CD4-positive, alpha-beta T cell treated with Interleukin-15 for 4 hours (primary cell): ENCODE results near the gene MAT2B.

ENCODE experiments used
- DNase-seq: peaks from one replicate; pipeline ENCODE4 v3.0.0-alpha.2; 2020; ENCODE audit warnings: low spot score

The MAT2B gene

GRCh38 chr5:163505368-163506094, at the start of gene MAT2B:
Gene MAT2B (plus strand): TSS chr5:163505619. CDS start chr5:163505687, 68 bp downstream.
- peak; percentile 95 for DNase-seq

DNA sequence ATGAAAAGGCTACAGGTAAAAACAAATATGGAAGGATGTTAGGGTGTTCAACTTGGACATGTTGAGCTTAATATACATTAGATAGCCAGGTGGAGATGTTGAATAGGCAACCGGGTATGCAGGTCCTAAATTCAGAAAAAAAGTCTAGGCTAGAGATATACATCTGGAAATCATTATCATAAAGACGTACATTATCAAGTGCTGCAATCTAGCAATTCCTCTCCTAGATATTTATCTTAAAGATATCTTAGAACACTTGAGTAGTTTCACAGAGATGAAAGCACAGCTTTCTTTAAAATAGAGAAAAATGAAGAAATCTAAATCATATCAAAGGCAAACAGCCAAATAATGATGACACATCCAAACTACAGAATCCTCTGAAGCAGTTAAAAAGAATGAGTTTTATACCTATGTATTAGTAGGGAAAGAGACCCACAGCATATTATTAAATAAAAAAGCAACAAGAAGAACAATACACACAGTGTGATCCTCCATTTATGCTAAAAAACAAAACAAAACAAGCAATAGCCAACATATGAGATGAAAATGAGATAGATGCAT, 49.3 kb upstream of the MAT2B start:
- no peak for DNase-seq

GRCh38 chr5:163456840-163457239, 48.6 kb upstream of the MAT2B start:
- DNase-seq: no peak

DNA sequence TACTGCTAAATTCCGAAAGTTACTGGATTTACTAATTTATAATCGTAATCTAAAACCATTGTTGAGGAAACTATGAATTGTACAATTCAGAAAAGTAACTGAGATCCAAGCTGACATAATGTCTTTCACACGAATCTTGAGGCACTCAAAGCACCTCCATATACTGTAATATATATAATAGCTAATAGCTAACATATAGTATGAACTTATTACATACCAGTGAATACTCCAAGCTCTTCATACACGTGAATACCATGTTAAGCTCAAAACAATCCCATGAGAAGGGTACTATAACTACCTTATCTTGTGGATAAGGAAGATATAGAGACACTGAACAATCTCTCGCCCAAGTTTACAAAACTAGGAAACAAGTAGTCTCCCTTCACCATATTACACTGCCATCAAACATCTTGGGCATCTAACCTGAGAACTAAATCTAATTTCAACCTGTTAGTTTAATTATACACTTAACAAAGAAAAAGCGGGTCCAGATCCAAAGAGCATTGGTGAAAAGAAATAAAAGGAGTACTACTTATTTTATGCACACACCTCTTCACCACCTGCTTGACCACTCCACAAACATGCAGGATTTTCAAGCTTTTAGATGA, 46.5 kb upstream of the MAT2B start:
- no peak for DNase-seq

- no peak for DNase-seq
These were observed 46.0 kb upstream of the MAT2B start for GRCh38 chr5:163459462-163459818.

GRCh38 chr5:163459819-163460561, 45.4 kb upstream of the MAT2B start, which contains the start of gene NUDCD2:
Gene NUDCD2 (minus strand): TSS chr5:163460102. CDS start chr5:163460050, 52 bp downstream.
- peak; percentile 96 for DNase-seq

GRCh38 chr5:163460562-163461171, 44.8 kb upstream of the MAT2B start, which contains the start of gene HMMR:
Gene HMMR (plus strand): TSS chr5:163460632. CDS start chr5:163460693, 61 bp downstream.
- no peak for DNase-seq

- DNase-seq: no peak
These were observed 42.4 kb upstream of the MAT2B start for GRCh38 chr5:163463063-163463435.

GRCh38 chr5:163467682-163468081, 37.7 kb upstream of the MAT2B start:
- no peak for DNase-seq

GRCh38 chr5:163473635-163474243, 31.7 kb upstream of the MAT2B start:
- DNase-seq: peak; percentile 27

GRCh38 chr5:163475411-163475810, 30.0 kb upstream of the MAT2B start:
- DNase-seq: no peak

DNA sequence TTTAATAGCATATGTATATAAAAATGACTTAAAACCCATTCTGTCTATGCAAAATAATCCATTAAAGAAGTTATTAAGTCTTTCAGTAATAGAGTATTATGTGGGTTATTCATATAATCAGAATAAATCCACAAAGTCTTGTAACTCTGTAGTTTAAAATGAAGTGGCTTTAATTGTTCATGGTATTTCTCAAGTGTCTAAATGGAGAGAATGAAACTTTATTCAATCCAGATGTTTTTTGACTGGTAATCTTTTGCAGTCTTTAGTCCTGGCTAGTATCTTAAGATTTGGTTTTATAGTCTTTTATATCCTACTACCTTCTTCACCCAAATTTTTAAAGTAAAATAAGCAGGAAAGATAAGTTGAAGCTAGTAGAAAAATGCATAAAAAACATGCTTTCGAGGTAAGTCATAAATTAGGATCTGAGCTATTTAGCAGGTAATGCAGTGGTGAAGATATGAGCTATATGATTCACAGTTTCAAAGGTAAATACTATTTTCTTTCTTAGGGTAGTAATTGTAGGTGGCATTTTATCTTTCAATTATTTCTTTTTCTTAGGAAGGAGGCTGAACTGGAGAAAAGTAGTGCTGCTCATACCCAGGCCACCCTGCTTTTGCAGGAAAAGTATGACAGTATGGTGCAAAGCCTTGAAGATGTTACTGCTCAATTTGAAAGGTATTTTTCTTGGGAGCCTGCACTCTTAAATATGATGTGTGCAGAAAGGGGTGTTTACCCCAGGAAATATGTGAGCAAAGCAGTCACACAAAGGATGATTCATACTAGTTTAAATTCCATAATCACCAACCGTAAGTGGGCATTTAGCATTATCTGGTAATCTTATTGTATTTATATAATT, 27.1 kb upstream of the MAT2B start:
- DNase-seq: no peak

DNA sequence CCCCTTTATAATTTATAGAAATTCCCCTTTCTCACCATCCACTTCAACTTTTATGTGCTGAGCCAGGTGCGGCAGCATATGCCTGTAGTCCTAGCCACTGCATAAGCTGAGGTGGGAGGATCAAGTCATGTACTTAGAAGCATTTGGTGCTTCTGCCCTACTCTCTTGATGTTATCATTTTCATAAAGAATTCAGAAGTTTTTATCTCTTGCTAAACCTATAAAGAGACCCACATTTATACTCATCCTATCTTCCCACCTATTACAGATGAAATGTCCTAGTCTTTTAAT, 26.5 kb upstream of the MAT2B start:
- DNase-seq: no peak

GRCh38 chr5:163489055-163489744, 16.2 kb upstream of the MAT2B start:
- peak; percentile 24 for DNase-seq

GRCh38 chr5:163489745-163490075, 15.7 kb upstream of the MAT2B start:
- no peak for DNase-seq

GRCh38 chr5:163496286-163496685, 9.1 kb upstream of the MAT2B start:
- no peak for DNase-seq

GRCh38 chr5:163497315-163497714, 8.1 kb upstream of the MAT2B start:
- DNase-seq: no peak

- no peak for DNase-seq
These were observed 6.5 kb upstream of the MAT2B start for GRCh38 chr5:163498886-163499285.

- DNase-seq: no peak
These were observed 2.9 kb upstream of the MAT2B start for GRCh38 chr5:163502521-163502920.
